Upper lobe of left lung (tissue), 6 donors: Measurements from ENCODE around the gene MRPL24. TPM values are rescaled to one million over a fixed set of nuclear protein-coding genes. Genes with fewer than 3 reads are reported as not detected.

Source experiments
- ATAC-seq, 2 donors: fragments of 200-7000 bp; cut with Tn5 transposase; one replicate each; pipeline ENCODE4 v1.9.1; 2022; ENCODE audit warnings: mild to moderate bottlenecking in 2 of 2, moderate library complexity in 2 of 2; ENCODE audit not compliant: low FRiP score in 2 of 2
- DNase-seq, 2 donors: peaks; one replicate each; pipeline ENCODE4 v3.0.0-alpha.2; 2019 to 2020
- H3K27ac ChIP-seq, 4 donors: fragments of 200-600 bp; sonication (generic); one replicate each; pipeline ENCODE4 v1.5.1; 2016 to 2019
- H3K27me3 ChIP-seq, 4 donors: fragments of 200-600 bp; sonication (generic); one replicate each; pipeline ENCODE4 v1.5.1; 2017 to 2019
- H3K36me3 ChIP-seq, 4 donors: fragments of 200-600 bp; sonication (generic); one replicate each; pipeline ENCODE4 v1.5.1; 2016 to 2019
- H3K4me1 ChIP-seq, 4 donors: fragments of 200-600 bp; sonication (generic); one replicate each; pipeline ENCODE4 v1.5.1; 2018 to 2019
- H3K4me3 ChIP-seq, 4 donors: fragments of 200-600 bp; sonication (generic); one replicate each; pipeline ENCODE4 v1.5.1; 2017 to 2019; ENCODE audit warnings: mild to moderate bottlenecking in 2 of 4, moderate library complexity in 1 of 4
- H3K9me3 ChIP-seq, 4 donors: fragments of 200-600 bp; sonication (generic); one replicate each; pipeline ENCODE4 v1.5.1; 2018 to 2019
- CTCF ChIP-seq, 6 experiments: fragments of 450-650 bp in 4 of 6; fragments of 200-600 bp in 2 of 6; sonication (generic) in 2 of 6; IDR thresholded peaks; one replicate each; pipeline ENCODE4 v1.5.1; 2016 to 2019; ENCODE audit warnings: antibody characterized with exemption in 6 of 6
- EP300 ChIP-seq, 4 donors: sonication (generic); formaldehyde crosslinking; IDR thresholded peaks; one replicate each; pipeline ENCODE4 v1.5.1; 2017; ENCODE audit warnings: antibody characterized with exemption in 4 of 4, control low read depth in 2 of 4
- POLR2A ChIP-seq, 4 donors: fragments of 450-650 bp; IDR thresholded peaks; one replicate each; pipeline ENCODE4 v1.5.1; 2016 to 2017; ENCODE audit warnings: antibody characterized with exemption in 4 of 4, mild to moderate bottlenecking in 2 of 4
- POLR2AphosphoS5 ChIP-seq, 2 donors: sonication (generic); formaldehyde crosslinking; IDR thresholded peaks; one replicate each; pipeline ENCODE4 v1.5.1; 2017; ENCODE audit warnings: antibody characterized with exemption in 2 of 2
- WGBS, 2 donors: methylation state at CpG; one replicate each; pipeline ENCODE4 v1.1.5; 2017 to 2018; 5-methylcytosine and 5-hydroxymethylcytosine counted together
- total RNA-seq, 6 donors: library from RNA; depleted of rRNA in 4 of 6; stranded (reverse); fragments of >200 nt in 4 of 6; gene quantifications; one replicate each; pipeline versions ENCODE4 v1.1.0 to v1.2.1, GENCODE V29; 2016 to 2021
- donor health status: DM: no; HTN: no; CAD: no; lungs with moderate emphysema.
- donor health status: DM: no; HTN: yes; CAD: no; lungs with severe emphysema.

The MRPL24 gene
- total RNA-seq, 6 donors from 2014 or later = 19.6 to 52.5 (median 40.8) TPM

- H3K36me3 ChIP-seq = no peaks in the 10 kb centered on the region
- H3K27ac ChIP-seq = no peak overlapping the region
- ATAC-seq = no peak
- peaks cover 18 to 31% (median 23%) of the 10 kb centered on the region in 4 donors for H3K4me1 ChIP-seq
- no peaks in the 10 kb centered on the region for H3K9me3 ChIP-seq
- H3K4me3 ChIP-seq = no peak overlapping the region
- peaks cover 0 to 16% (median 7%) of the 10 kb centered on the region in 4 donors for H3K27me3 ChIP-seq
- 57 to 67% methylated on average over 6 to 10 of the region's 10 CpGs for WGBS, 2 donors
- DNase-seq = peak in 1 of 2 donors; percentile 37
- no peak for TF ChIP-seq POLR2A (IDR thresholded peaks at IDR 0.05)
- TF ChIP-seq POLR2AphosphoS5 (IDR thresholded peaks at IDR 0.05) = no peak
- TF ChIP-seq CTCF (IDR thresholded peaks at IDR 0.05) = no peak
- TF ChIP-seq EP300 (IDR thresholded peaks at IDR 0.05) = no peak
Observed at GRCh38 chr1:156691191-156691590, 49.7 kb downstream of the MRPL24 start.

- no peak for TF ChIP-seq EP300 (IDR thresholded peaks at IDR 0.05)
- no peak for TF ChIP-seq CTCF (IDR thresholded peaks at IDR 0.05)
- WGBS, 2 donors = 50 to 59% methylated on average over 8 of the region's 8 CpGs
- Histone ChIP-seq H3K4me1 (peaks cover 18 to 31% (median 23%) of the 10 kb centered on the region in 4 donors), H3K27me3 (peaks cover 0 to 16% (median 7%) of the 10 kb centered on the region in 4 donors), H3K36me3 (no peaks in the 10 kb centered on the region), H3K4me3 (no peak overlapping the region), H3K27ac (no peak overlapping the region), H3K9me3 (no peaks in the 10 kb centered on the region)
- ATAC-seq = no peak
- peak in 1 of 2 donors; percentile 21 for DNase-seq
Observed at GRCh38 chr1:156690675-156691036, 50.2 kb downstream of the MRPL24 start.

- WGBS, 2 donors = 18 to 23% methylated on average over 10 of the region's 10 CpGs
- DNase-seq (no peak), ATAC-seq (no peak)
- H3K4me1 ChIP-seq = peaks cover 18 to 31% (median 23%) of the 10 kb centered on the region in 4 donors
- peaks cover 0 to 16% (median 7%) of the 10 kb centered on the region in 4 donors for H3K27me3 ChIP-seq
- H3K27ac ChIP-seq = no peak overlapping the region
- no peak overlapping the region for H3K4me3 ChIP-seq
- no peaks in the 10 kb centered on the region for H3K36me3 ChIP-seq
- TF ChIP-seq POLR2A (IDR thresholded peaks at IDR 0.05) = no peak
- TF ChIP-seq POLR2AphosphoS5 (IDR thresholded peaks at IDR 0.05) = no peak
- TF ChIP-seq CTCF (IDR thresholded peaks at IDR 0.05) = no peak
- TF ChIP-seq EP300 (IDR thresholded peaks at IDR 0.05) = no peak
- H3K9me3 ChIP-seq = no peaks in the 10 kb centered on the region
Observed at GRCh38 chr1:156689953-156690674, 50.8 kb downstream of the MRPL24 start.

GRCh38 chr1:156689035-156689952 is 51.6 kb downstream of the MRPL24 start:
- peak; percentile 85 to 92 for ATAC-seq
- no peak overlapping the region for H3K27ac ChIP-seq
- H3K4me1 ChIP-seq = peaks cover 18 to 31% (median 23%) of the 10 kb centered on the region in 4 donors
- DNase-seq = peak; percentile 77 to 83
- 1 to 2% methylated on average over 12 to 23 of the region's 23 CpGs for WGBS, 2 donors
- TF ChIP-seq CTCF (IDR thresholded peaks at IDR 0.05) (peak; percentile 88 to 95 (median 92)), POLR2AphosphoS5 (IDR thresholded peaks at IDR 0.05) (no peak)
- no peaks in the 10 kb centered on the region for H3K9me3 ChIP-seq
- no peak overlapping the region for H3K4me3 ChIP-seq
- no peaks in the 10 kb centered on the region for H3K36me3 ChIP-seq
- peaks cover 0 to 16% (median 7%) of the 10 kb centered on the region in 4 donors for H3K27me3 ChIP-seq

Other genes with a start within 250 kb of the MRPL24 start
- gene MEF2D, start 240.3 kb downstream of the MRPL24 start, total RNA-seq = 100 to 1,000 TPM in 2 of 6 donors, 10 to 100 TPM in 4; 42.7 to 146 (median 58.7) TPM
- 10 to 100 TPM in 1 of 6 donors, 1 to 10 TPM in 4, under 1 TPM in 1; under 0.01 to 16.0 (median 2.2) TPM for gene IQGAP3, start 168.5 kb downstream of the MRPL24 start, total RNA-seq
- gene TTC24, start 161.4 kb downstream of the MRPL24 start, total RNA-seq = under 1 TPM in 1 of 6 donors, not detected in 5; 0.20 TPM
- 10 to 100 TPM; 46.1 to 81.1 (median 60.0) TPM for gene NAXE, start 149.3 kb downstream of the MRPL24 start, total RNA-seq
- 10 to 100 TPM in 5 of 6 donors, 1 to 10 TPM in 1; 5.7 to 26.2 (median 19.4) TPM for gene GPATCH4, start 139.6 kb downstream of the MRPL24 start, total RNA-seq
- 1 to 10 TPM in 1 of 6 donors, under 1 TPM in 2, not detected in 3; 0.14 to 5.0 (median 0.37) TPM for gene HAPLN2, start 121.7 kb downstream of the MRPL24 start, total RNA-seq
- under 1 TPM in 2 of 6 donors, not detected in 4; 0.11 to 0.13 TPM for gene BCAN, start 99.0 kb downstream of the MRPL24 start, total RNA-seq
- gene NES, start 63.7 kb downstream of the MRPL24 start, total RNA-seq = 10 to 100 TPM; 25.9 to 93.5 (median 34.3) TPM
- gene CRABP2, start 35.5 kb downstream of the MRPL24 start, total RNA-seq = 1 to 10 TPM in 4 of 6 donors, under 1 TPM in 1, not detected in 1; 0.76 to 8.1 (median 3.9) TPM
- 100 to 1,000 TPM in 1 of 6 donors, 10 to 100 TPM in 5; 23.4 to 131 (median 39.9) TPM for gene METTL25B, start 12.6 kb downstream of the MRPL24 start, total RNA-seq
- gene ISG20L2, start 12.3 kb downstream of the MRPL24 start, total RNA-seq = 10 to 100 TPM; 10.8 to 38.8 (median 22.9) TPM
- gene HDGF, start 10.6 kb upstream of the MRPL24 start, total RNA-seq = 100 to 1,000 TPM; 129 to 231 (median 182) TPM
- 10 to 100 TPM; 36.5 to 52.4 (median 40.8) TPM for gene PRCC, start 26.4 kb upstream of the MRPL24 start, total RNA-seq
- gene SH2D2A, start 75.8 kb upstream of the MRPL24 start, total RNA-seq = 1 to 10 TPM; 2.3 to 8.4 (median 5.0) TPM
- gene INSRR, start 118.0 kb upstream of the MRPL24 start, total RNA-seq = under 1 TPM in 2 of 6 donors, not detected in 4; 0.03 to 0.22 TPM
- 1 to 10 TPM in 3 of 6 donors, under 1 TPM in 1, not detected in 2; 0.30 to 1.4 (median 1.2) TPM for gene NTRK1, start 119.8 kb upstream of the MRPL24 start, total RNA-seq
- 10 to 100 TPM in 4 of 6 donors, 1 to 10 TPM in 2; 8.4 to 33.5 (median 13.7) TPM for gene PEAR1, start 152.6 kb upstream of the MRPL24 start, total RNA-seq
- 10 to 100 TPM in 1 of 6 donors, 1 to 10 TPM in 4, under 1 TPM in 1; 0.49 to 13.9 (median 6.3) TPM for gene LRRC71, start 179.5 kb upstream of the MRPL24 start, total RNA-seq